Kidney (tissue), 14 donors: Measurements from ENCODE around the gene LYSMD1. TPM values are rescaled to one million over a fixed set of nuclear protein-coding genes. Genes with fewer than 3 reads are reported as not detected.

ENCODE experiments used
- DNase-seq, 5 donors: peaks; one replicate each; pipeline ENCODE4 v3.0.0-alpha.2; 2013 to 2020
- FAIRE-seq: peaks from 2 replicates; lab custom pipeline; 2012; peaks lifted over from hg19 to GRCh38; lab: Jason Lieb, UNC
- H3K27ac ChIP-seq, 2 donors: one replicate each; pipeline ENCODE4 v1.7.0; 2013; ENCODE audit warnings: low read depth in 2 of 2, low read length in 2 of 2, inconsistent platforms in 1 of 2
- H3K27me3 ChIP-seq: one replicate; pipeline ENCODE4 v1.7.1; 2013; ENCODE audit warnings: low read length, inconsistent platforms; ENCODE audit not compliant: control insufficient read depth, insufficient read depth
- H3K36me3 ChIP-seq, 3 donors: one replicate each; pipeline versions ENCODE4 v1.7.0 to v1.7.1; 2013; ENCODE audit warnings: low read length in 3 of 3, control low read depth in 1 of 3, inconsistent platforms in 1 of 3; ENCODE audit not compliant: insufficient read depth in 3 of 3, control insufficient read depth in 2 of 3
- H3K4me1 ChIP-seq, 3 donors: one replicate each; pipeline versions ENCODE4 v1.7.0 to v1.7.1; 2013; ENCODE audit warnings: low read length in 3 of 3, inconsistent platforms in 1 of 3, low read depth in 1 of 3; ENCODE audit not compliant: control insufficient read depth in 2 of 3, insufficient read depth in 2 of 3
- H3K4me3 ChIP-seq, 3 donors: one replicate each; pipeline versions ENCODE4 v1.7.0 to v1.8.1; 2013; ENCODE audit warnings: low read length in 3 of 3, control low read depth in 1 of 3, inconsistent platforms in 1 of 3
- H3K9ac ChIP-seq, 3 donors: one replicate each; pipeline versions ENCODE4 v1.7.0 to v1.7.1; 2013; ENCODE audit warnings: low read length in 3 of 3, control low read depth in 1 of 3, inconsistent platforms in 1 of 3
- H3K9me3 ChIP-seq, 3 donors: one replicate each; pipeline versions ENCODE4 v1.7.0 to v1.7.1; 2013; ENCODE audit warnings: low read length in 3 of 3, control low read depth in 1 of 3, inconsistent platforms in 1 of 3; ENCODE audit not compliant: control insufficient read depth in 2 of 3, insufficient read depth in 1 of 3
- CTCF ChIP-seq: IDR thresholded peaks from 3 replicates; pipeline ENCODE4 v1.5.1; 2012; ENCODE audit warnings: mild to moderate bottlenecking, moderate library complexity, borderline replicate concordance; ENCODE audit not compliant: insufficient read depth; ENCODE audit errors: extremely low read depth
- intact Hi-C: fragments of 100-400 bp; cut with DNase I; formaldehyde crosslinking; loops from one replicate; pipeline ENCODE4 v1.11.1; 2022
- polyA plus RNA-seq: library from polyadenylated mRNA; stranded (reverse); fragments of 350-450 nt; fragmentation: Illumina TruSeq; extraction: RNeasy Lipid Tissue Mini Kit (QIAGEN cat#74804); gene quantifications from one replicate; pipeline ENCODE4 v1.2.3, GENCODE V29; 2014; ENCODE audit warnings: low read depth, low replicate concordance; ENCODE audit not compliant: insufficient read depth
- total RNA-seq: library from RNA; stranded (reverse); fragmentation: NEBNext Ultra II Directional; extraction: Animal tissue kit (Norgen Biotek cat#: 25700); gene quantifications from one replicate; pipeline ENCODE4 v1.2.1, GENCODE V29; 2021
- donor health status: control.
- donor health status: control.
- donor health status: control.
- donor health status: control.
- donor health status: control.
- donor health status: DM: yes; HTN: yes; CAD: no.
- donor health status: Normal renal cell carcinoma (clear cell type).

Gene LYSMD1
- total and polyA plus RNA-seq, 2 donors from 2014 or later = 7.9 to 9.1 TPM

GRCh38 chr1:151158751-151159251, 6.9 kb downstream of the LYSMD1 start:
- no peak overlapping the region for H3K27ac ChIP-seq
- DNase-seq (peak in 1 of 5 donors; percentile 67), FAIRE-seq (no peak)
- no peaks in the 10 kb centered on the region for H3K9me3 ChIP-seq
- H3K36me3 ChIP-seq = peaks cover 6 to 26% (median 20%) of the 10 kb centered on the region in 3 donors
- intact Hi-C loops = loop anchor here (10.0 kb wide), 1 partner anchor 54 kb away; no protein-coding TSS in a partner anchor
- H3K4me3 ChIP-seq = no peak overlapping the region
- no peaks in the 10 kb centered on the region for H3K27me3 ChIP-seq
- no peak overlapping the region for H3K9ac ChIP-seq
- H3K4me1 ChIP-seq = peaks cover 0 to under 1% (median 0%) of the 10 kb centered on the region in 3 donors
- no peak for TF ChIP-seq CTCF

GRCh38 chr1:151158326-151158725, 7.4 kb downstream of the LYSMD1 start:
- Histone ChIP-seq H3K27ac (no peak overlapping the region), H3K9me3 (no peaks in the 10 kb centered on the region), H3K9ac (no peak overlapping the region), H3K4me3 (no peak overlapping the region), H3K36me3 (peaks cover 6 to 26% (median 20%) of the 10 kb centered on the region in 3 donors), H3K27me3 (no peaks in the 10 kb centered on the region), H3K4me1 (no peaks in the 10 kb centered on the region)
- DNase-seq (no peak), FAIRE-seq (no peak)
- TF ChIP-seq CTCF = no peak
- intact Hi-C loops = loop anchor here (10.0 kb wide), 1 partner anchor 54 kb away; no protein-coding TSS in a partner anchor

GRCh38 chr1:151157067-151157531, 8.6 kb downstream of the LYSMD1 start:
- peak overlapping the region in 1 of 2 donors; percentile 47 for H3K27ac ChIP-seq
- H3K9me3 ChIP-seq = no peaks in the 10 kb centered on the region
- no peak overlapping the region for H3K9ac ChIP-seq
- no peaks in the 10 kb centered on the region for H3K27me3 ChIP-seq
- FAIRE-seq = no peak
- intact Hi-C loops = loop anchor here (10.0 kb wide), 1 partner anchor 52 kb away; no protein-coding TSS in a partner anchor
- no peak for TF ChIP-seq CTCF
- no peaks in the 10 kb centered on the region for H3K4me1 ChIP-seq
- H3K4me3 ChIP-seq = peak overlapping the region in 1 of 3 donors; percentile 47
- DNase-seq = peak in 1 of 5 donors; percentile 55
- H3K36me3 ChIP-seq = peaks cover 6 to 26% (median 20%) of the 10 kb centered on the region in 3 donors
